M059J (cell line): Measurements from ENCODE around the gene SRGAP3. TPM values are rescaled to one million over a fixed set of nuclear protein-coding genes. Genes with fewer than 3 reads are reported as not detected.
"Not testable (repeated sequence)": the region's sequence is repeated elsewhere in the genome, so short reads cannot be mapped to it uniquely, and the experiment has no call there.

Experiments used
- DNase-seq: peaks from one replicate; pipeline ENCODE4 v3.0.0-alpha.2; 2012; ENCODE audit warnings: low read depth
- total RNA-seq: library from RNA; depleted of rRNA; stranded (reverse); fragments of >200 nt; shearing (Covaris generic); gene quantifications from 2 replicates; pipeline ENCODE4 v1.2.3, GENCODE V29; 2014

Gene SRGAP3
- total RNA-seq, 1 experiment from 2014 or later, result 2.6 TPM

GRCh38 chr3:9085428-9085827, 164.0 kb downstream of the SRGAP3 start:
- not testable (repeated sequence) for DNase-seq

DNA sequence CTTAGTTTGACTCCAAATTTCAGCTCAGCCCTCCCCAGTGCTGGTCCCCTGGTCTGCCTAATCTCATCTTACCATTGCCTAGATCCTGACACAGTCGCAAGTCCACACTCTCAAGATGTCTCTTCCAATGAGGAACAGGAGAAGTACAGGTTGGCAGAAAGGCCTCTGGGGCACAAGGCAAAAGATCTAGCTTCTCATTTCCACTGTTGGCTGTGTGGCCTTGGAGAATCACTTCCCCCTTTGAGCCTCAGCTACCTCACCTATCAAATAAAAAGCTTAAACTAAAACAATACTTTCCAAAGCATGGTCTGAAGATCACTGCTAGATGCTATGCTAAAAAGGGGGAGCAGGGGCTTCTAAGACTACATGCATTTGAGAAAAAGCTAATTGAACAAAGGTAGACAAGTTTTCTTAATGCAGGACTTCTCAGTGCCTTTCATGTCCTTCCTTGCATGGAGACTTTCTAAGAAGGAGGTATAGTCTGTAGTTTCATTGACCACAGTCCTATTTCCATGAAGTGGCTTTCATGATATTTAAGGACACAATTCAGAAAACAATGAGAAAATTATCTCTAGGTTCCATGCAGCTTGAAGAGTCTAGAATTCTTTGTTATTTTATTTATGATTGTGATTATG, 168.1 kb downstream of the SRGAP3 start:
- DNase-seq, result no peak

DNA sequence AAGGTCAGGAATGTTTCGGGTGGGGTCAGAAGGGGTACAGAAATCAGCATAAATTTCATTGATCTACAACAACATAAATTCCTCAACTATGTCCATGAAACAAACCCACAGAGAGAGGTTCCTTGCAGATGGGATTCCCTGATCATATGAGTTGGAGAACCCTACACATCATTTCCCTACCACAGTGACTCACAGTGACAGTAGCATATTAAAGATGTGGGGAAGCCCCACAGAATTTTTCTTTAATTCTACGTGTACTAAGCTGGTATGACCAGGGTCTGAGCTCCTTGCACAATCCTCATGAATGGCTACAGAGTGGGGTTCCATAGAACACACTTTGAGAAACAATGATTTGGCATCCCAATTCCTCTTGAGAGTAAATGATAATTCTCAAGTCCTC, 169.3 kb downstream of the SRGAP3 start:
- peak; percentile 53 for DNase-seq

GRCh38 chr3:9079676-9080075, 169.8 kb downstream of the SRGAP3 start:
- peak; percentile 32 for DNase-seq

GRCh38 chr3:9078561-9079240, 170.7 kb downstream of the SRGAP3 start:
- no peak for DNase-seq

DNA sequence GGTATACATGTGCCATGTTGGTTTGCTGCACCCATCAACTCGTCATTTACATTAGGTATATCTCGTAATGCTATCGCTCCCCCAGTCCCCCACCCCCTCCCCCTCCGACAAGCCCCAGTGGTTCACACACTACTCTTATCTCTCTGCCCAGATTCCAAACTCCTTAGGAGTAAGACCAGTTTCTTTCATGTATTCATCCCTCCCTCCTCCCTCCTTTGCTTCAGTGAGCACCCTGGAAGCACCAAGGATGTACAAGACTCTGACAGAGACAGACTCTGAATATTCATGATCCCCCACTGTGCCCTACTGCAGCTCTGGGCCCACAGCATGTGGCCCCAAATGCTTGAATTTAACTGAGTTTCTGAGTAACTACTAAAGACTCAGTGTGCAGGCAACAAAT, 172.4 kb downstream of the SRGAP3 start:
- no peak for DNase-seq

GRCh38 chr3:9075762-9076161, 173.7 kb downstream of the SRGAP3 start:
- DNase-seq, result no peak

- peak; percentile 12 for DNase-seq
Measured at GRCh38 chr3:9074079-9074478, 175.4 kb downstream of the SRGAP3 start.

DNA sequence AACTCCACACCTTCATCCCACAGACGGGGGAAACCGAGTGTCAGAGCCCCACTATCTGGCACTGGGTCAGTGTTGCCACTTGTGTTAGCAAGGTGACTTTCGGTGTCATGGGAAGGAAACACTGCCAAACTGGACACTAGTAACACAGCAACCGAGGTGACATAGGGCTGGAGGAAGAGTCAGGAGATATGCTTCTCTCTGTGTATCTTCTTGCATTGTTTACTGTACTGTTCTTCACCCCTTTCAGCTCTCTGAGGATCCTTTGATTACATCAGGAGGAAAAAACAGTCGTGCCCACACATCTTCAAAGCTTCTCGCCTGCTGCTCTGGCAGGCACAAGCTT, 176.8 kb downstream of the SRGAP3 start:
- no peak for DNase-seq

- no peak for DNase-seq
Measured at GRCh38 chr3:9071936-9072666, 177.3 kb downstream of the SRGAP3 start.

- no peak for DNase-seq
Measured at GRCh38 chr3:9070961-9071360, 178.5 kb downstream of the SRGAP3 start.

DNA sequence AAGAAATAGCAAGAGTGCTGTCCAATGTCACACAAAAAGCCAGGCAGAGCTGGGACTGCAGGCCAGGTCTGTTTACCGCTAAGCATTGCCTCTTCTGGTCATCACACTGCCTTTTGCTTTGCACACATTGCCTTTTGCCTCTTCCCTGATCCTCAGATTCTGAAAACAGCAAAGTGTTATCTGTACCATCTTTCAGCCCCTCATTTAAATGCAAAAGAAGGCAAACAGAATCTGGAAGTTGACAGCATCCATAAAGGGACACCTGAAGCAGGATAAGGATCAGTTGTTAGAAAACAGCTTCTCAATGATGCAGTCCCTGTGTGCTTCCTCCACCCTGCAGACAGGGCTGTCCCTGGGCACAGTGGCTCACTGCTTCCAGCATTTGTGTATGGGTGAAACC, 179.5 kb downstream of the SRGAP3 start:
- DNase-seq, result no peak

- no peak for DNase-seq
Measured at GRCh38 chr3:9068051-9068450, 181.4 kb downstream of the SRGAP3 start.

DNA sequence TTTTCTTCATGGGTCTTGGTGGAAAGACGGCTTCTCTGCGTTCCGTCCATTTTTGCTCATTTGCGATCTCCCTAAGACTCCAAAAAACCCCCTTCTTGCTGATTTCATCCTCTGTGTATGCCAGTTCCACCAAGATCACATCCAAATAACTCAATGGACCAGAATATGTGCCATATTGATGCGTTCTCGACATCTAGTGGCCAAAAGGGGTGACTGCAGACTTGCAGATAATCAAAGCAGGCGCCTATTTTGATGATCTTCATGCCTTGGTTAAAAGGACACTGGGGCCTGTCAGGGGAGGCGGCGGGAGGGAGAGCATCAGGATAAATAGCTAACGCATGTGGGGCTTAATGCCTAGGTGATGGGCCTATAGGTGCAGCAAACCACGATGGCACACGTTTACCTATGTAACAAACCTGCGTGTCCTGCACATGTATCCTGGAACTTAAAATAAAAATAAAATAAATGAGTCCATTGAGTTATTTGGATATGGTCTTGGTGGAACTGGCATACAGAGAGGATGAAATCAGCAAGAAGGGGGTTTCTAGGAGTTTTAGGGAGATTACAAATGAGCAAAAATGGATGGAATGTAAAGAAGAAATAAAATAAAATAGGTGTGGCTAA, 182.0 kb downstream of the SRGAP3 start:
- DNase-seq, result peak; percentile 46

DNA sequence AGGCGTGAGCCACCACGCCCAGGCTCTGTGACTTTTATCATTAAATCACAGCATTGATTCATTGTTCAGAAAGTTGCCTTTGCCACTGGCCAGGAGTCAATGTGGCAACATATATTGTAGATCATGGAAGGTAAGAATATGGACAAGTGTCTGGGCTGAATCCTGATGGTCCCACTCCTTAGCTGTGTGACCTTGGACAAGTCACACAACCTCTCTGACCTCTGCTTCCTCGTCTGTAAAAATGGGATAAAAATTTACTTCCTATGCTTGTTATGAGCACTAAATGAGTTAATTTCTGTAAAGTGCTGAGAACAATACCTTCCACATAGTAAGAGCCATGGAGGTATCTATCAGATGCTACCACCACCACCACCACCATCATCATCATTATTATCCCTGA, 182.7 kb downstream of the SRGAP3 start:
- DNase-seq, result no peak

DNA sequence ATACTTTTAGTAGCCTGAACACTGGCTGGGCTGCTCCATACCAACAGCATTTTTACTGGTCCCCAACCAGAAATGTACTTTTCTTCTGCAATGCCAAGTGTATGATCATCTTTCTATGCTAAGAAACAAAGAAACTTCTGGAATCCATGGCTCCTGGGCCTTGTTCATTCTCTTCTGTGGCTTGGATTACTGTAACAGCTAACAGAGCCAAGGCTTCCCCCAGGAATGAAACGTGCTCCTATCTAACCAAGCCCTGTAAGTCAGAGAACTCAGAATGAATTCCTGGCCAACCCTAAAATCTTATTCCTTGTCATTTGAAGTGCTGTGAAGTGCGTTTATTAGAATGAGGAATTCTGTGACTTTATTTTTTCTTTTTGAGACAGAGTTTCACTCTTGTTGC, 183.3 kb downstream of the SRGAP3 start:
- DNase-seq, result no peak

DNA sequence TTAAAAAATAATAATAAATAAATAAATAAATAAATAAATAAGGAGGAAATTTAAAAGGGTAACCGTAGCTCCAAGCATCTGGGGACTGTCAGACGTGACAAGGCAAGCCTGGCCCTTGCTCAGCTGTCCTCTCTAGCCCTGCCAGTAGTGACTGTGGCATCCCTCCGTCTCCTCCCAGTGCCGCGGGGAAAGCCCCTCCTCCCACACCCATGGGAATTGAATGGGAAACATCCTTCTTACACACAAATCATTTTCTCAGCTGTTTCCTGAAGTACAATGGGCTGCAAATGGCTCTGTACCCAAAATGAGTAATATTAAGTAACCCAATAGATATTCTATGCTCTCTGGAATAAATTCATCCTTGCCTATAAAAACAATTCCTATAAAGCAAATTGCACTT, 184.6 kb downstream of the SRGAP3 start:
- DNase-seq, result no peak

- no peak for DNase-seq
Measured at GRCh38 chr3:9064251-9064650, 185.2 kb downstream of the SRGAP3 start.

GRCh38 chr3:9062570-9062969, 186.9 kb downstream of the SRGAP3 start:
- no peak for DNase-seq

- DNase-seq, result no peak
Measured at GRCh38 chr3:9061634-9062033, 187.8 kb downstream of the SRGAP3 start.

GRCh38 chr3:9059489-9060400, 189.7 kb downstream of the SRGAP3 start:
- no peak for DNase-seq

GRCh38 chr3:9056581-9056980, 192.9 kb downstream of the SRGAP3 start:
- no peak for DNase-seq
